Measurements from ENCODE around the gene ACOT12. TPM values are rescaled to one million over a fixed set of nuclear protein-coding genes. Genes with fewer than 3 reads are reported as not detected.
"Not testable (repeated sequence)": the region's sequence is repeated elsewhere in the genome, so short reads cannot be mapped to it uniquely, and the experiment has no call there.

ACOT12 gene
- polyA plus RNA-seq, 3 donors: not detected

- Histone ChIP-seq H3K9me3 (replicated peaks in 1 of 2; ENCODE audit: control insufficient read depth in 1 of 2, insufficient read depth in 1 of 2, low read length in 2 of 2) (no peaks in the 10 kb centered on the region), H3K27ac (ENCODE audit: low read depth in 1 of 2, low read length in 2 of 2) (no peak overlapping the region), H3K27me3 (ENCODE audit: control insufficient read depth in 2 of 2, insufficient read depth in 2 of 2, low read length in 2 of 2) (no peaks in the 10 kb centered on the region), H3K9ac (ENCODE audit: insufficient read depth, low read length, poor library complexity, severe bottlenecking) (no peak overlapping the region), H3K4me3 (replicated peaks in 1 of 3; ENCODE audit: low read depth in 2 of 3, low read length in 3 of 3) (no peak overlapping the region), H3K4me1 (ENCODE audit: control insufficient read depth in 1 of 2, insufficient read depth in 2 of 2, low read length in 2 of 2) (no peaks in the 10 kb centered on the region), H3K79me2 (ENCODE audit: insufficient read depth, low read length) (no peaks in the 10 kb centered on the region), H4K20me1 (ENCODE audit: insufficient read depth, low read length) (no peaks in the 10 kb centered on the region), H3K36me3 (replicated peaks in 1 of 2; ENCODE audit: control insufficient read depth in 1 of 2, insufficient read depth in 2 of 2, low read length in 2 of 2) (no peaks in the 10 kb centered on the region), H3K4me2 (replicated peaks; ENCODE audit: extremely low read depth, low read length, poor library complexity, severe bottlenecking) (no peak overlapping the region), H2AFZ (ENCODE audit: insufficient read depth, low read depth, low read length, poor library complexity, severe bottlenecking) (no peak overlapping the region)
- H3K27me3 Mint-ChIP-seq (ENCODE audit: low read depth in 3 of 3): peaks cover 0 to 2% (median 2%) of the 10 kb centered on the region in 3 donors
- H3K4me3 Mint-ChIP-seq: no peak overlapping the region
- no peak for DNase-seq
- WGBS (ENCODE audit: insufficient coverage): no CpG with 5 or more reads among the region's 5 CpGs
- no peaks in the 10 kb centered on the region for H3K36me3 Mint-ChIP-seq
- H3K4me1 Mint-ChIP-seq: no peaks in the 10 kb centered on the region
- peaks cover 0 to 3% (median 0%) of the 10 kb centered on the region in 7 donors for H3K9me3 Mint-ChIP-seq
- intact Hi-C loops (cut with micrococcal nuclease): no loop called here
- TF ChIP-seq CTCF (IDR thresholded peaks at IDR 0.05): no peak
- H3K27ac Mint-ChIP-seq: no peak overlapping the region
Measured at GRCh38 chr5:81345411-81346003, 48.4 kb downstream of the ACOT12 start.

DNA sequence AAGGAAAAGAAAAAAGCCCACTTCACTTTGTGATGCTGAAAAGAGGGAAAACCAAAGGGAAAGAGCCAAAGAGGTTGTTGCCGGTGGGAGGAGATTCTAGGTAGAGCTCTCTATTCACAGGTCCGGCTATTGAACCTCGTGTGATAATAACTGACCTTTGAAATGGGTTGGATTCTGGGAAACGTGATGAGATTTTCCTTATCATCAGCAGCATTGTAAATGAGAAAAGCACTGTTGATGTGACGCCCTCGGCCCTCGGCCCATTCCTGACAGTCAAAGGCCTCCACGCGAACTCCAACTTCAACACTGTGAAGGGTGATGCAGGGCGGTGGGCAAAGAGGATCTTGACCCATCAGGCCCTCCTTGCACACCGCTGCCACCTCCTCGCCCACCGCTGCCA is 49.2 kb downstream of the ACOT12 start:
- Mint-ChIP-seq H3K27me3 (ENCODE audit: low read depth in 3 of 3) (peaks cover 0 to 2% (median 2%) of the 10 kb centered on the region in 3 donors), H3K9me3 (peaks cover 0 to 3% (median 0%) of the 10 kb centered on the region in 7 donors), H3K27ac (no peak overlapping the region), H3K36me3 (no peaks in the 10 kb centered on the region), H3K4me3 (no peak overlapping the region), H3K4me1 (no peaks in the 10 kb centered on the region)
- Histone ChIP-seq H3K4me2 (replicated peaks; ENCODE audit: extremely low read depth, low read length, poor library complexity, severe bottlenecking) (no peak overlapping the region), H4K20me1 (ENCODE audit: insufficient read depth, low read length) (no peaks in the 10 kb centered on the region), H3K79me2 (ENCODE audit: insufficient read depth, low read length) (no peaks in the 10 kb centered on the region), H3K36me3 (replicated peaks in 1 of 2; ENCODE audit: control insufficient read depth in 1 of 2, insufficient read depth in 2 of 2, low read length in 2 of 2) (no peaks in the 10 kb centered on the region), H2AFZ (ENCODE audit: insufficient read depth, low read depth, low read length, poor library complexity, severe bottlenecking) (no peak overlapping the region), H3K9ac (ENCODE audit: insufficient read depth, low read length, poor library complexity, severe bottlenecking) (no peak overlapping the region), H3K27ac (ENCODE audit: low read depth in 1 of 2, low read length in 2 of 2) (no peak overlapping the region), H3K9me3 (replicated peaks in 1 of 2; ENCODE audit: control insufficient read depth in 1 of 2, insufficient read depth in 1 of 2, low read length in 2 of 2) (no peaks in the 10 kb centered on the region), H3K27me3 (ENCODE audit: control insufficient read depth in 2 of 2, insufficient read depth in 2 of 2, low read length in 2 of 2) (no peaks in the 10 kb centered on the region), H3K4me3 (replicated peaks in 1 of 3; ENCODE audit: low read depth in 2 of 3, low read length in 3 of 3) (no peak overlapping the region), H3K4me1 (ENCODE audit: control insufficient read depth in 1 of 2, insufficient read depth in 2 of 2, low read length in 2 of 2) (no peaks in the 10 kb centered on the region)
- TF ChIP-seq CTCF (IDR thresholded peaks at IDR 0.05): no peak
- intact Hi-C loops (cut with micrococcal nuclease): no loop called here
- WGBS (ENCODE audit: insufficient coverage): 94% methylated on average over 11 of the region's 13 CpGs
- DNase-seq: no peak

DNA sequence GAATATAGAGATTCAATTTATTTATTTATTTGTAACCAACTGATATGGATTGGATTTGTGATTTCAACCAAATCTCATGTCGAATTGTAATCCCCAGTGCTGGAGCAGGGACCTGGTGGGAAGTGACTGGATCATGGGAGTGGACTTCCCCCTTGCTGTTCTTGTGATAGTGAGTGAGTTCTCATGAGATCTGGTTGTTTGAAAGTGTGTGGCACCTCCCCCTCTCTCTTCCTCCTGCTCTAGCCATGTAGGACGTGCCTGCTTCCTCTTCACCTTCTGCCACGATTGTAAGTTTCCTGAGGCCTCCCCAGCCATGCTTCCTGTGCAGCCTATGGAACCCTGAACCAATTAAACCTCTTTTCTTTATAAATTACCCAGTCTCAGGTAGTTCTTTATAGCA is 55.7 kb downstream of the ACOT12 start:
- DNase-seq; H3K9ac ChIP-seq (ENCODE audit: insufficient read depth, low read length, poor library complexity, severe bottlenecking); H2AFZ ChIP-seq (ENCODE audit: insufficient read depth, low read depth, low read length, poor library complexity, severe bottlenecking); H3K79me2 ChIP-seq (ENCODE audit: insufficient read depth, low read length); H3K36me3 ChIP-seq (replicated peaks in 1 of 2; ENCODE audit: control insufficient read depth in 1 of 2, insufficient read depth in 2 of 2, low read length in 2 of 2); H3K4me3 Mint-ChIP-seq; H3K27me3 Mint-ChIP-seq (ENCODE audit: low read depth in 3 of 3); H3K9me3 ChIP-seq (replicated peaks in 1 of 2; ENCODE audit: control insufficient read depth in 1 of 2, insufficient read depth in 1 of 2, low read length in 2 of 2); H3K4me2 ChIP-seq (replicated peaks; ENCODE audit: extremely low read depth, low read length, poor library complexity, severe bottlenecking); H3K27ac ChIP-seq (ENCODE audit: low read depth in 1 of 2, low read length in 2 of 2); intact Hi-C loops (cut with micrococcal nuclease); H3K27me3 ChIP-seq (ENCODE audit: control insufficient read depth in 2 of 2, insufficient read depth in 2 of 2, low read length in 2 of 2); H3K4me3 ChIP-seq (replicated peaks in 1 of 3; ENCODE audit: low read depth in 2 of 3, low read length in 3 of 3); H3K27ac Mint-ChIP-seq; H3K36me3 Mint-ChIP-seq; H3K4me1 ChIP-seq (ENCODE audit: control insufficient read depth in 1 of 2, insufficient read depth in 2 of 2, low read length in 2 of 2); H3K4me1 Mint-ChIP-seq; H4K20me1 ChIP-seq (ENCODE audit: insufficient read depth, low read length): not testable (repeated sequence)
- 83% methylated on average over 1 of the region's 3 CpGs for WGBS (ENCODE audit: insufficient coverage)
- peaks cover 2 to 15% (median 11%) of the 10 kb centered on the region in 7 donors for H3K9me3 Mint-ChIP-seq
